K562 (cell line): ENCODE measurements around the gene SCN2B. TPM values are rescaled to one million over a fixed set of nuclear protein-coding genes. Genes with fewer than 3 reads are reported as not detected.

Experiments
- ATAC-seq: fragments of 200-7000 bp; cut with Tn5 transposase; 3 replicates; pipeline ENCODE4 v1.9.1; 2020; ENCODE audit warnings: moderate library complexity
- BruUV-seq: library from RNA; stranded (reverse); fragments of 400-500 nt; replicated peaks from 2 replicates; lab custom pipeline; 2021; lab: Mats Ljungman, UMichigan
- CTCF ChIA-PET: fragments of 300-600 bp; formaldehyde crosslinking; extraction: SDS; loops from one replicate; lab custom pipeline; 2021; ENCODE audit warnings: low intra/inter-chr PET ratio; lab: Yijun Ruan, JAX
- POLR2A ChIA-PET: fragments of 300-600, 350-650 bp; sonication (Branson Sonifier 250); formaldehyde crosslinking; extraction: SDS; loops from one replicate; lab custom pipeline; 2021; ENCODE audit warnings: antibody characterized with exemption, inconsistent platforms; lab: Yijun Ruan, JAX
- DNase-seq, 4 experiments: peaks; one replicate each; pipeline versions ENCODE4 v3.0.0 to v3.0.0-alpha.2; 2011 to 2018; ENCODE audit warnings: low spot score in 3 of 4, mixed read lengths in 3 of 4; ENCODE audit errors: extremely low read depth in 1 of 4
- FAIRE-seq: peaks from 2 replicates; lab custom pipeline; 2011; peaks lifted over from hg19 to GRCh38; lab: Jason Lieb, UNC
- H2AFZ ChIP-seq: 2 replicates; pipeline ENCODE4 v1.6.0; 2011; ENCODE audit warnings: low read depth, low read length, control low read depth, inconsistent platforms
- H3K27ac ChIP-seq: fragments of 200-600 bp; 3 replicates; pipeline ENCODE4 v1.8.0; 2011; ENCODE audit warnings: low read depth, mild to moderate bottlenecking, control low read depth, inconsistent platforms, low read length, moderate library complexity, mixed read lengths; ENCODE audit errors: extremely low read depth
- H3K27me3 ChIP-seq, 2 experiments: fragments of 300-600 bp in 1 of 2; 2 replicates in 1 of 2; 3 replicates in 1 of 2; pipeline versions ENCODE4 v1.6.0 to v1.8.0; 2011; ENCODE audit warnings: inconsistent platforms in 2 of 2, low read length in 2 of 2, mild to moderate bottlenecking in 1 of 2, mixed read lengths in 1 of 2, moderate library complexity in 1 of 2; ENCODE audit not compliant: control insufficient read depth in 2 of 2, insufficient read depth in 2 of 2
- H3K36me3 ChIP-seq: fragments of 300-600 bp; 3 replicates; pipeline ENCODE4 v1.8.0; 2011; ENCODE audit warnings: mild to moderate bottlenecking, low read length, inconsistent platforms; ENCODE audit not compliant: control insufficient read depth, insufficient read depth
- H3K4me1 ChIP-seq, 2 experiments: fragments of 200-600 bp in 1 of 2; replicated peaks in 1 of 2; 2 replicates in 1 of 2; 3 replicates in 1 of 2; pipeline versions ENCODE4 v1.5.1 to v1.8.0; 2011; ENCODE audit warnings: inconsistent platforms in 2 of 2, low read length in 2 of 2, mild to moderate bottlenecking in 1 of 2, mixed read lengths in 1 of 2, moderate library complexity in 1 of 2; ENCODE audit not compliant: control insufficient read depth in 2 of 2, insufficient read depth in 2 of 2
- H3K4me2 ChIP-seq: 2 replicates; pipeline ENCODE4 v1.6.1; 2011; ENCODE audit warnings: low read length, control low read depth, inconsistent platforms, mixed read lengths; ENCODE audit not compliant: insufficient read depth
- H3K4me3 ChIP-seq: fragments of 200-600 bp; sonication (generic), shearing (Covaris generic); 2 replicates; pipeline ENCODE4 v1.5.1; 2016; ENCODE audit warnings: control low read depth, inconsistent platforms
- H3K79me2 ChIP-seq: fragments of 200-600 bp; 3 replicates; pipeline ENCODE4 v1.8.0; 2011; ENCODE audit warnings: low read length, inconsistent platforms; ENCODE audit not compliant: control insufficient read depth, insufficient read depth
- H3K9ac ChIP-seq, 2 experiments: 2 replicates each; pipeline versions ENCODE4 v1.6.0 to v1.6.1; 2011; ENCODE audit warnings: low read depth in 2 of 2, low read length in 2 of 2, control low read depth in 1 of 2, inconsistent platforms in 1 of 2, mild to moderate bottlenecking in 1 of 2, mixed read lengths in 1 of 2; ENCODE audit not compliant: insufficient read depth in 1 of 2
- H3K9me1 ChIP-seq: one replicate; pipeline ENCODE4 v1.6.0; 2011; ENCODE audit warnings: inconsistent platforms, mild to moderate bottlenecking, low read length, moderate library complexity; ENCODE audit not compliant: control insufficient read depth, insufficient read depth
- H3K9me3 ChIP-seq: replicated peaks from 2 replicates; pipeline ENCODE4 v1.5.1; 2011; ENCODE audit warnings: low read depth, low read length, inconsistent platforms; ENCODE audit not compliant: control insufficient read depth, insufficient read depth
- H4K20me1 ChIP-seq: replicated peaks from 2 replicates; pipeline ENCODE4 v1.6.1; 2011; ENCODE audit warnings: low read length, inconsistent platforms, mixed read lengths; ENCODE audit not compliant: control insufficient read depth, insufficient read depth
- CBX3 ChIP-seq, 2 experiments: IDR thresholded peaks; 1 replicate in 1 of 2; 2 replicates in 1 of 2; pipeline ENCODE4 v1.6.1; 2012; ENCODE audit warnings: inconsistent platforms in 2 of 2, low read length in 2 of 2, borderline replicate concordance in 1 of 2, control low read depth in 1 of 2
- CUX1 ChIP-seq: fragments of 200-800 bp; sonication (Bioruptor generic); IDR thresholded peaks from 2 replicates; pipeline ENCODE4 v1.6.1; 2016; ENCODE audit warnings: missing genetic modification characterization, missing compliant biosample characterization
- HMGXB4 ChIP-seq: sonication (generic); formaldehyde crosslinking; IDR thresholded peaks from 2 replicates; pipeline ENCODE4 v1.8.1; 2023; ENCODE audit warnings: mild to moderate bottlenecking, missing genetic modification reagents
- NR2C2 ChIP-seq, 2 experiments: fragments of 200-800 bp in 1 of 2; sonication (Bioruptor generic) in 1 of 2; sonication (generic) in 1 of 2; formaldehyde crosslinking in 1 of 2; IDR thresholded peaks; 2 replicates each; pipeline versions ENCODE4 v1.6.1 to v1.8.0; 2016 to 2022; ENCODE audit warnings: mild to moderate bottlenecking in 1 of 2, missing compliant biosample characterization in 1 of 2, missing genetic modification characterization in 1 of 2, missing genetic modification reagents in 1 of 2
- SAFB2 ChIP-seq: fragments of 200-400 bp; formaldehyde crosslinking; IDR thresholded peaks from 2 replicates; pipeline ENCODE4 v1.6.1; 2018; ENCODE audit warnings: borderline replicate concordance, low read length, low read depth, moderate library complexity; ENCODE audit not compliant: severe bottlenecking
- ZBTB17 ChIP-seq: fragments of 450-650 bp; formaldehyde crosslinking; IDR thresholded peaks from 2 replicates; pipeline ENCODE4 v1.4.0; 2020; ENCODE audit warnings: mild to moderate bottlenecking
- ZNF175 ChIP-seq: fragments of 200-800 bp; sonication (Bioruptor generic); IDR thresholded peaks from 2 replicates; pipeline ENCODE4 v1.6.1; 2016; ENCODE audit warnings: low read depth, mild to moderate bottlenecking, missing genetic modification characterization, missing compliant biosample characterization
- ZNF3 ChIP-seq: fragments of 250-450 bp; sonication (Bioruptor Pico); IDR thresholded peaks from 2 replicates; pipeline ENCODE4 v1.5.0; 2021; ENCODE audit warnings: mild to moderate bottlenecking, moderate library complexity
- ZNF431 ChIP-seq: sonication (generic); formaldehyde crosslinking; IDR thresholded peaks from 2 replicates; pipeline ENCODE4 v1.8.0; 2022; ENCODE audit warnings: mild to moderate bottlenecking, missing genetic modification reagents
- WGBS: fragments of 100-300 bp; shearing (Covaris generic); methylation state at CpG from one replicate; pipeline ENCODE4 v1.1.6; 2016; ENCODE audit warnings: low coverage, mixed read lengths; ENCODE audit not compliant: insufficient coverage; ENCODE audit errors: missing lambda C conversion rate; 5-methylcytosine and 5-hydroxymethylcytosine counted together
- in situ Hi-C: fragments of 300-500 bp; cut with MboI; formaldehyde crosslinking; loops from 4 replicates; pipeline ENCODE4 v1.15.0; 2018; ENCODE audit warnings: inconsistent platforms, mixed read lengths
- intact Hi-C: fragments of 100-400 bp; cut with micrococcal nuclease; formaldehyde crosslinking; loops from 2 replicates; pipeline ENCODE4 v1.14.2; 2022
- polyA plus RNA-seq, 8 experiments: library from polyadenylated mRNA; depleted of rRNA in 4 of 8; stranded (reverse) in 5 of 8; unstranded in 3 of 8; fragments of >200 nt; fragmentation: Nextera tagmentation in 2 of 8; fragmentation: Illumina TruSeq in 1 of 8; extraction: Ambion mirVana in 2 of 8; extraction: Trizol in 1 of 8; gene quantifications; 2 replicates each; pipeline versions ENCODE4 v1.2.1 to v1.2.3, GENCODE V29; 2011 to 2014; ENCODE audit warnings: inconsistent platforms in 1 of 8, missing spikeins in 1 of 8
- total RNA-seq, 7 experiments: library from RNA; depleted of rRNA in 6 of 7; stranded (reverse); fragments of >200 nt in 6 of 7; fragmentation: Illumina TruSeq in 2 of 7; extraction: Trizol in 2 of 7; gene quantifications; 2 replicates each; pipeline versions ENCODE4 v1.2.1 to v1.2.3, GENCODE V29; 2011 to 2021; ENCODE audit warnings: low replicate concordance in 1 of 7

Gene SCN2B
- total and polyA plus RNA-seq, 9 of the 15 experiments (the other 6 are each of a cell fraction or from before 2014, with no cell fraction given), result not detected

GRCh38 chr11:118210323-118210722 is 33.9 kb upstream of the SCN2B start:
- Histone ChIP-seq H3K79me2 (no peaks in the 10 kb centered on the region), H2AFZ (no peak overlapping the region), H3K27me3 (peaks cover 7 to 16% of the 10 kb centered on the region in 2 experiments; a peak in 4 of 5 replicates), H3K4me2 (no peak overlapping the region), H3K27ac (no peak overlapping the region), H3K4me3 (no peak overlapping the region), H3K9me3 (no peaks in the 10 kb centered on the region), H3K9me1 (no peaks in the 10 kb centered on the region), H4K20me1 (no peaks in the 10 kb centered on the region), H3K36me3 (no peaks in the 10 kb centered on the region), H3K4me1 (peaks cover 0 to 5% of the 10 kb centered on the region in 2 experiments; a peak in 2 of 5 replicates), H3K9ac (no peak overlapping the region)
- no TSS peak for BruUV-seq
- FAIRE-seq (no peak), DNase-seq (no peak), ATAC-seq (no peak)
- ChIA-PET POLR2A (interaction anchor here (0.8 kb wide), 2 partner anchors 338 to 647 kb away, joined by 3 read pairs; no protein-coding TSS in a partner anchor), CTCF (no interaction called here)
- intact Hi-C loops, result no loop called here
- WGBS, result 13% methylated on average over 7 of the region's 7 CpGs
- TF ChIP-seq ZBTB17 (no peak), ZNF175 (no peak), ZNF431 (no peak), CBX3 (IDR thresholded peaks at IDR 0.05; ENCODE audit: borderline replicate concordance in 1 of 2, low read length in 2 of 2) (no peak), ZNF3 (no peak), NR2C2 (CRISPR knock-in tag; IDR thresholded peaks at IDR 0.05) (no peak), NR2C2 (tag; IDR thresholded peaks at IDR 0.05) (no peak)
- in situ Hi-C loops, result no loop called here

DNA sequence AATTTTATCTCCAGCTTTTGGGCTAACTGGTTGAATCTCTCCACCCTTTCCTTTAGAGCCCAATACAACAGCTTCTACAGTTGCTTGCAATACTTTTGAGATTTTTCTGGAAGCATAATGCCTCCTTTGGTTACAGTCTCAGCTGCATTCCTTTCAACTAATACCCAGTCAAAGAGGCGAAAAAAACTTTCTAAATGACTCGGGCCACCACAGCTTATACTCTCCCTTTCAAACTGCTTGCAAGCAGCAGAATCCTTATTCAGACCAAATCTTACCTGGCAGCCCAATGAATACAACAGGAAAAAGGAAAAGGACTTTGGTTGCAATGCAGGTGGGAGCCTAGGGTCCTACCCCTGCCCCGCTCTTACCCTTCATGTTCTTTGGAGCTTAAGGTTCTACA is 32.6 kb upstream of the SCN2B start:
- ATAC-seq (no peak), DNase-seq (no peak), FAIRE-seq (no peak)
- Histone ChIP-seq H3K9me3 (no peaks in the 10 kb centered on the region), H4K20me1 (no peaks in the 10 kb centered on the region), H3K9me1 (no peaks in the 10 kb centered on the region), H3K27ac (no peak overlapping the region), H3K79me2 (no peaks in the 10 kb centered on the region), H3K27me3 (peaks cover 9 to 15% of the 10 kb centered on the region in 2 experiments), H3K36me3 (no peaks in the 10 kb centered on the region), H3K9ac (no peak overlapping the region), H3K4me1 (no peaks in the 10 kb centered on the region; a peak in 2 of 5 replicates), H3K4me2 (no peak overlapping the region), H2AFZ (no peak overlapping the region), H3K4me3 (no peak overlapping the region)
- POLR2A ChIA-PET, result interaction anchor here (0.7 kb wide), 1 partner anchor 9 kb away, joined by 3 read pairs; no protein-coding TSS in a partner anchor
- intact Hi-C loops (no loop called here), in situ Hi-C loops (no loop called here)
- WGBS, result 3% methylated on average over 3 of the region's 3 CpGs
- no TSS peak for BruUV-seq
- CTCF ChIA-PET, result no interaction called here
- TF ChIP-seq CUX1 (CRISPR knock-in tag) (no peak), SAFB2 (no peak), HMGXB4 (CRISPR knock-in tag) (no peak)
